Stimulated activated memory B cell treated with anti-CD40 and anti-IgM and Interleukin-4, amounts not matched to agents 10 μg/mL and 1 μg/mL and 100 μg/mL, for 72 hours (primary cell): ENCODE measurements around the gene ZCCHC8.
"Not testable (repeated sequence)": the region's sequence is repeated elsewhere in the genome, so short reads cannot be mapped to it uniquely, and the experiment has no call there.

ENCODE experiments used
- ATAC-seq: fragments of 150-1000 bp; cut with Tn5 transposase; 2 replicates; pipeline ENCODE4 v1.10.0; 2021
- H3K27ac Mint-ChIP-seq: one replicate; pipeline ENCODE4 v1.8.0; 2022; ENCODE audit warnings: mild to moderate bottlenecking, mixed read lengths
- H3K27me3 Mint-ChIP-seq: one replicate; pipeline ENCODE4 v1.8.0; 2022; ENCODE audit warnings: mixed read lengths
- H3K36me3 Mint-ChIP-seq: one replicate; pipeline ENCODE4 v1.8.0; 2022; ENCODE audit warnings: mixed read lengths
- H3K4me1 Mint-ChIP-seq: one replicate; pipeline ENCODE4 v1.8.0; 2022; ENCODE audit warnings: mixed read lengths
- H3K4me3 Mint-ChIP-seq: one replicate; pipeline ENCODE4 v1.8.0; 2022; ENCODE audit warnings: mild to moderate bottlenecking, moderate library complexity, mixed read lengths
- H3K9me3 Mint-ChIP-seq: one replicate; pipeline ENCODE4 v1.8.0; 2022; ENCODE audit warnings: mixed read lengths

Gene ZCCHC8

GRCh38 chr12:122437656-122438121 is 63.0 kb downstream of the ZCCHC8 start:
- H3K4me3 Mint-ChIP-seq: no peak overlapping the region
- H3K27ac Mint-ChIP-seq: no peak overlapping the region
- H3K27me3 Mint-ChIP-seq: no peaks in the 10 kb centered on the region
- no peaks in the 10 kb centered on the region for H3K4me1 Mint-ChIP-seq
- H3K36me3 Mint-ChIP-seq: no peaks in the 10 kb centered on the region
- no peaks in the 10 kb centered on the region for H3K9me3 Mint-ChIP-seq
- ATAC-seq: no peak

GRCh38 chr12:122435186-122435585 is 65.5 kb downstream of the ZCCHC8 start:
- no peak for ATAC-seq
- Mint-ChIP-seq H3K4me3 (no peak overlapping the region), H3K4me1 (no peaks in the 10 kb centered on the region)

DNA sequence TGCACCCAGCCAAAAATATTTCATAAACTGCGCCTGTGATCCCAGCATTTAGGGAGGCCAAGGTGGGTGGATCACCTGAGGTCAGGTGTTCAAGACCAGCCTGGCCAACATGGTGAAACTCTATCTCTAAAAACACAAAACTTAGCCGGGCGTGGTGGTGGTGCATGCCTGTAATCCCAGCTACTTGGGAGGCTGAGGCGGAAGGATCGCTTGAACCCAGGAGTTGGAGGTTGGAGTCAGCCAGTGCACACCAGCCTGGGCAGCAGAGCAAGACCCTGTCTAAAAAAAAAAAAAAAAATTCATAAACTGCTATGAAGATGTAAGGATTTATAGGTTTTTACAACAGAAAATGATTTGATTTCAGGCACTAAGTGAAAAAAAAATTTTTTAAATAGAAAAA is 71.7 kb downstream of the ZCCHC8 start:
- not testable (repeated sequence) for H3K27me3 Mint-ChIP-seq, H3K36me3 Mint-ChIP-seq, ATAC-seq, H3K27ac Mint-ChIP-seq, H3K4me3 Mint-ChIP-seq, H3K9me3 Mint-ChIP-seq
- peaks cover 15% of the 10 kb centered on the region for H3K4me1 Mint-ChIP-seq

More at GRCh38 chr12:122435186-122435585, 65.5 kb downstream of the ZCCHC8 start:
- Mint-ChIP-seq H3K9me3 (no peaks in the 10 kb centered on the region), H3K27ac (no peak overlapping the region), H3K36me3 (no peaks in the 10 kb centered on the region), H3K27me3 (no peaks in the 10 kb centered on the region)

DNA sequence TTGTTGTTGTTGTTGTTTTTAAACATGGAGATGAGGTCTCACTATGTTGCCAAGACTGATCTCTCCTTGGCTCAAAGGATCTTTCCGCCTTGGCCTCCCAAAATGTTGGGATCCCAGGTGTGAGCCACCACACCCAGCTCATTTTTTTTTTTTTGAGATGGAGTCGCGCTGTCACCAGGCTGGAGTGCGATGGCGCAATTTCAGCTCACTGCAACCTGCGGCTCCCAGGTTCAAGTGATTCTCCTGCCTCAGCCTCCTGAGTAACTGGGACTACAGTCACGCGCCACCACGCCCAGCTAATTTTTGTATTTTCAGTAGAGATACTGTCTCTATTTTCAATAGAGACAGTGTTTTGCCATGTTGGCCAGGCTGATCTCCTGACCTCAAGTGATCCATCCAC is 73.3 kb downstream of the ZCCHC8 start:
- no peaks in the 10 kb centered on the region for H3K27me3 Mint-ChIP-seq
- no peak overlapping the region for H3K27ac Mint-ChIP-seq
- no peaks in the 10 kb centered on the region for H3K9me3 Mint-ChIP-seq
- no peak overlapping the region for H3K4me3 Mint-ChIP-seq
- no peak for ATAC-seq
- peaks cover 27% of the 10 kb centered on the region for H3K4me1 Mint-ChIP-seq
- no peaks in the 10 kb centered on the region for H3K36me3 Mint-ChIP-seq

- peaks cover 46% of the 10 kb centered on the region for H3K4me1 Mint-ChIP-seq
- H3K27me3 Mint-ChIP-seq: no peaks in the 10 kb centered on the region
- H3K4me3 Mint-ChIP-seq: peak overlapping the region; percentile 84
- no peaks in the 10 kb centered on the region for H3K36me3 Mint-ChIP-seq
- peak; percentile 27 for ATAC-seq
- H3K9me3 Mint-ChIP-seq: no peaks in the 10 kb centered on the region
- peak overlapping the region; percentile 48 for H3K27ac Mint-ChIP-seq
Observed at GRCh38 chr12:122423258-122424165, 77.2 kb downstream of the ZCCHC8 start.

GRCh38 chr12:122422730-122423257 is 77.9 kb downstream of the ZCCHC8 start:
- H3K9me3 Mint-ChIP-seq: no peaks in the 10 kb centered on the region
- H3K4me1 Mint-ChIP-seq: peaks cover 52% of the 10 kb centered on the region
- peak; percentile 2 for ATAC-seq
- H3K4me3 Mint-ChIP-seq: peak overlapping the region; percentile 84
- H3K27me3 Mint-ChIP-seq: no peaks in the 10 kb centered on the region
- peak overlapping the region; percentile 48 for H3K27ac Mint-ChIP-seq
- H3K36me3 Mint-ChIP-seq: peaks cover 3% of the 10 kb centered on the region

DNA sequence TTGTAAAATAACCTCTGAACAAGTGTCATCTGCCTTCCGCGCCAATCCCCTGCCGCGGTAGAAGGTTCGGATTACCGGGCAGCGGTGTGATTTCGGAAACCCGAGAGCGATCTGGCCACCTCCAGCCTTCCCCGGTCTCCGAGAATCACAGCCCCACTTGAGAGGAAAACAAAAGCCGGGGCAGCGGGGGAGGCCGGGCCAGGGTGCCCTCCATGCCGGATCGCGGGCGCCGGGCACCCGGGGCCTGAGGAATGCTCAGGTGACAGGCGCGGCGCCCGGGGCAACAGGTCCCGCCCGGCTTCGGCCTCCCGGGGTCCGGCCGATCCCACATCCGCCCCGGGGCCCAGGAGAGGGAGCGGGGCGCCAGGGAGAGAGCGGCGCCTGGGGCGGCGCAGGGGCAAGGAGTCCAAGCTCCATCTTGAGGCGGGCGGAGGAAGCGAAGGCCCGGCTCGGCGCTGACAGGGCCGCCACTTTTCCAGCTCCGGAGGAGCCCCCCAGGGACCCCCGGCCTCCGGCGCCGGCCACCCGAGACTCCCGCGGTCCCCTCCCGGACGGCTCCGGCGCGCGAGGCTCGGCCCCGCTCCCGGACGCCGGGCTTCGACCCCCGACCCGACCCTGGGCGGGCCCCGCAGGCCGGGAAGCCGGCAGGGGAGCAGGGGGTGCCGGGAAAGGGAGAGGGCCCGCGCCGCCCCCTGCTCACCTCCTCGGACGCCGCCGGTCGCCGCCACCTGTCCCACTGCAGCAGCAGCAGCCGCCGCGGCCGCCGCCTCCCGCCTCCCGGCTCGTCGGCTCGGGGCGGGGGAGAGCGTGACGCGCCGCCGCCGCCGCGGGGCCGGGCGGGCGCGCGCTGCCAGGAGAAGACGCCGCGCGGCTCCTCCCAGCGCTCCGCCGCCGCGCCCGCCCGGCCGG is 78.7 kb downstream of the ZCCHC8 start, which contains the start of gene CLIP1:
Gene CLIP1, minus strand, starts transcription at position 849 of the 909 bp plus-strand sequence. CDS start 42,217 bp downstream, outside the sequence.
- Mint-ChIP-seq H3K4me3 (peak within 1 kb of the TSS; percentile 90), H3K4me1 (peaks cover 55% of the 10 kb centered on the region), H3K36me3 (peaks cover 6% of the 10 kb centered on the region), H3K27me3 (no peaks in the 10 kb centered on the region), H3K9me3 (no peaks in the 10 kb centered on the region), H3K27ac (peak within 1 kb of the TSS; percentile 90)
- peak; percentile 82 for ATAC-seq
